Vagina (tissue), 2 donors: ENCODE results near the gene GIMD1.

Experiments used
- POLR2A ChIP-seq, 2 donors: fragments of 450-650 bp; IDR thresholded peaks; one replicate each; pipeline ENCODE4 v1.6.1; 2017; ENCODE audit warnings: antibody characterized with exemption in 2 of 2, mild to moderate bottlenecking in 2 of 2, moderate library complexity in 2 of 2
- POLR2AphosphoS5 ChIP-seq, 2 donors: sonication (generic); formaldehyde crosslinking; IDR thresholded peaks; one replicate each; pipeline ENCODE4 v1.9.0; 2017; ENCODE audit warnings: antibody characterized with exemption in 2 of 2, mild to moderate bottlenecking in 2 of 2, low read depth in 1 of 2; ENCODE audit not compliant: insufficient read depth in 1 of 2
- TF ChIP-seq, protein P1 (sequence below), 3 experiments: fragments of 450-650 bp in 2 of 3; fragments of 200-600 bp in 1 of 3; sonication (generic) in 1 of 3; IDR thresholded peaks; one replicate each; pipeline ENCODE4 v1.5.1; 2017 to 2019; ENCODE audit warnings: antibody characterized with exemption in 3 of 3, mild to moderate bottlenecking in 2 of 3, moderate library complexity in 2 of 3

- TF ChIP-seq, protein P1, sequence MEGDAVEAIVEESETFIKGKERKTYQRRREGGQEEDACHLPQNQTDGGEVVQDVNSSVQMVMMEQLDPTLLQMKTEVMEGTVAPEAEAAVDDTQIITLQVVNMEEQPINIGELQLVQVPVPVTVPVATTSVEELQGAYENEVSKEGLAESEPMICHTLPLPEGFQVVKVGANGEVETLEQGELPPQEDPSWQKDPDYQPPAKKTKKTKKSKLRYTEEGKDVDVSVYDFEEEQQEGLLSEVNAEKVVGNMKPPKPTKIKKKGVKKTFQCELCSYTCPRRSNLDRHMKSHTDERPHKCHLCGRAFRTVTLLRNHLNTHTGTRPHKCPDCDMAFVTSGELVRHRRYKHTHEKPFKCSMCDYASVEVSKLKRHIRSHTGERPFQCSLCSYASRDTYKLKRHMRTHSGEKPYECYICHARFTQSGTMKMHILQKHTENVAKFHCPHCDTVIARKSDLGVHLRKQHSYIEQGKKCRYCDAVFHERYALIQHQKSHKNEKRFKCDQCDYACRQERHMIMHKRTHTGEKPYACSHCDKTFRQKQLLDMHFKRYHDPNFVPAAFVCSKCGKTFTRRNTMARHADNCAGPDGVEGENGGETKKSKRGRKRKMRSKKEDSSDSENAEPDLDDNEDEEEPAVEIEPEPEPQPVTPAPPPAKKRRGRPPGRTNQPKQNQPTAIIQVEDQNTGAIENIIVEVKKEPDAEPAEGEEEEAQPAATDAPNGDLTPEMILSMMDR (IDR thresholded peaks at IDR 0.05) = no peak
- no peak for TF ChIP-seq POLR2AphosphoS5 (IDR thresholded peaks at IDR 0.05; ENCODE audit: insufficient read depth in 1 of 2, low read depth in 1 of 2)
- no peak for TF ChIP-seq POLR2A (IDR thresholded peaks at IDR 0.05)
These were observed 56.2 kb downstream of the GIMD1 start for GRCh38 chr4:106312377-106312776.
